ENCODE measurements around the gene CPAMD8. TPM values are rescaled to one million over a fixed set of nuclear protein-coding genes. Genes with fewer than 3 reads are reported as not detected.
"Not testable (repeated sequence)": the region's sequence is repeated elsewhere in the genome, so short reads cannot be mapped to it uniquely, and the experiment has no call there.

The CPAMD8 gene
- total RNA-seq, 2 donors from 2014 or later, result 5.5 to 21.4 TPM

GRCh38 chr19:16878181-16878965, 148.2 kb downstream of the CPAMD8 start:
- Histone ChIP-seq H3K36me3 (peaks cover 48% of the 10 kb centered on the region), H3K27me3 (no peaks in the 10 kb centered on the region), H3K27ac (no peak overlapping the region), H3K4me1 (peaks cover 0 to 7% of the 10 kb centered on the region in 2 donors), H3K9me3 (peaks cover 0 to 17% of the 10 kb centered on the region in 2 donors), H3K4me3 (no peak overlapping the region)
- TF ChIP-seq CTCF (IDR thresholded peaks at IDR 0.05), result no peak
- no peak for DNase-seq (ENCODE audit: low spot score)

- no peak for DNase-seq (ENCODE audit: low spot score)
- H3K36me3 ChIP-seq, result peaks cover 54% of the 10 kb centered on the region
- peaks cover 0 to 17% of the 10 kb centered on the region in 2 donors for H3K9me3 ChIP-seq
- peak overlapping the region in 1 of 2 donors; percentile 40 for H3K27ac ChIP-seq
- H3K27me3 ChIP-seq, result no peaks in the 10 kb centered on the region
- H3K4me1 ChIP-seq, result peaks cover 0 to 7% of the 10 kb centered on the region in 2 donors
- H3K4me3 ChIP-seq, result no peak overlapping the region
- no peak for TF ChIP-seq CTCF (IDR thresholded peaks at IDR 0.05)
These were observed 149.0 kb downstream of the CPAMD8 start for GRCh38 chr19:16877581-16877980.

- no peak for DNase-seq (ENCODE audit: low spot score)
- no peak for TF ChIP-seq CTCF (IDR thresholded peaks at IDR 0.05)
- Histone ChIP-seq H3K4me1 (peaks cover 0 to 7% of the 10 kb centered on the region in 2 donors), H3K4me3 (no peak overlapping the region), H3K27ac (peak overlapping the region; percentile 5 to 40), H3K36me3 (peaks cover 57% of the 10 kb centered on the region), H3K9me3 (peaks cover 0 to 10% of the 10 kb centered on the region in 2 donors), H3K27me3 (no peaks in the 10 kb centered on the region)
These were observed 149.7 kb downstream of the CPAMD8 start for GRCh38 chr19:16876904-16877361.

GRCh38 chr19:16875584-16876555, 150.7 kb downstream of the CPAMD8 start:
- DNase-seq (ENCODE audit: low spot score), result no peak
- H3K27ac ChIP-seq, result peak overlapping the region; percentile 5 to 40

GRCh38 chr19:16874978-16875299, 151.7 kb downstream of the CPAMD8 start:
- H3K27ac ChIP-seq; H3K9me3 ChIP-seq; DNase-seq (ENCODE audit: low spot score); H3K27me3 ChIP-seq; H3K4me1 ChIP-seq; H3K4me3 ChIP-seq: not testable (repeated sequence)
- H3K36me3 ChIP-seq, result peaks cover 73% of the 10 kb centered on the region

More at GRCh38 chr19:16875584-16876555, 150.7 kb downstream of the CPAMD8 start:
- peaks cover 66% of the 10 kb centered on the region for H3K36me3 ChIP-seq
- H3K4me3 ChIP-seq, result no peak overlapping the region
- H3K9me3 ChIP-seq, result no peaks in the 10 kb centered on the region
- no peaks in the 10 kb centered on the region for H3K27me3 ChIP-seq
- TF ChIP-seq CTCF (IDR thresholded peaks at IDR 0.05), result no peak
- H3K4me1 ChIP-seq, result peaks cover 0 to 7% of the 10 kb centered on the region in 2 donors

All from right atrium auricular region (tissue), 2 donors.